GM23338 (cell line): ENCODE results near the gene CDK1. TPM values are rescaled to one million over a fixed set of nuclear protein-coding genes. Genes with fewer than 3 reads are reported as not detected.

Experiments
- ATAC-seq: fragments of 200-7000 bp; cut with Tn5 transposase; 3 replicates; pipeline ENCODE4 v1.9.1; 2020
- DNase-seq: peaks from one replicate; pipeline ENCODE4 v3.0.0-alpha.2; 2015; ENCODE audit warnings: low spot score
- H2AFZ ChIP-seq: fragments of 200-600 bp; sonication (generic); 2 replicates; pipeline ENCODE4 v1.8.0; 2016; ENCODE audit warnings: antibody characterized with exemption, mild to moderate bottlenecking, moderate library complexity
- H3F3A ChIP-seq: fragments of 200-600 bp; sonication (generic); replicated peaks from 2 replicates; pipeline ENCODE4 v1.8.0; 2017; ENCODE audit warnings: antibody characterized with exemption, mixed run types, low read depth
- H3K27ac ChIP-seq: fragments of 200-600 bp; sonication (generic); 2 replicates; pipeline ENCODE4 v1.6.1; 2016; ENCODE audit warnings: low read depth
- H3K27me3 ChIP-seq: fragments of 200-600 bp; sonication (generic); 2 replicates; pipeline ENCODE4 v1.8.0; 2016; ENCODE audit warnings: mild to moderate bottlenecking, mixed run types, moderate library complexity; ENCODE audit not compliant: insufficient read depth
- H3K36me3 ChIP-seq: fragments of 200-600 bp; sonication (generic); 2 replicates; pipeline ENCODE4 v1.8.0; 2016; ENCODE audit warnings: mild to moderate bottlenecking; ENCODE audit not compliant: insufficient read depth
- H3K4me1 ChIP-seq: fragments of 200-600 bp; sonication (generic); 2 replicates; pipeline ENCODE4 v1.8.0; 2016; ENCODE audit warnings: mild to moderate bottlenecking, moderate library complexity; ENCODE audit not compliant: insufficient read depth
- H3K4me2 ChIP-seq: fragments of 200-600 bp; sonication (generic); 2 replicates; pipeline ENCODE4 v1.7.1; 2017; ENCODE audit warnings: mixed run types
- H3K4me3 ChIP-seq: fragments of 200-600 bp; sonication (generic); 2 replicates; pipeline ENCODE4 v1.6.1; 2016; ENCODE audit warnings: mixed run types
- H3K79me2 ChIP-seq: fragments of 200-600 bp; sonication (generic); replicated peaks from 2 replicates; pipeline ENCODE4 v1.8.0; 2017; ENCODE audit warnings: mild to moderate bottlenecking; ENCODE audit not compliant: insufficient read depth
- H3K9me2 ChIP-seq: fragments of 200-600 bp; sonication (generic); 2 replicates; pipeline ENCODE4 v1.8.0; 2017; ENCODE audit not compliant: insufficient read depth
- H4K20me1 ChIP-seq: fragments of 200-600 bp; sonication (generic); replicated peaks from 2 replicates; pipeline ENCODE4 v1.8.0; 2017; ENCODE audit warnings: mild to moderate bottlenecking; ENCODE audit not compliant: insufficient read depth
- H3K27ac Mint-ChIP-seq: 2 replicates; pipeline ENCODE4 v1.8.0; 2020; ENCODE audit warnings: inconsistent platforms, mild to moderate bottlenecking, moderate library complexity, mixed read lengths
- H3K27me3 Mint-ChIP-seq: 3 replicates; pipeline ENCODE4 v1.8.0; 2022; ENCODE audit warnings: low read depth, mild to moderate bottlenecking, moderate library complexity, mixed read lengths, inconsistent platforms; ENCODE audit not compliant: insufficient read depth, poor library complexity
- H3K36me3 Mint-ChIP-seq: 3 replicates; pipeline ENCODE4 v1.8.0; 2021; ENCODE audit warnings: low read depth, mild to moderate bottlenecking, inconsistent platforms, moderate library complexity, mixed read lengths
- H3K4me1 Mint-ChIP-seq: 3 replicates; pipeline ENCODE4 v1.8.0; 2020; ENCODE audit warnings: mild to moderate bottlenecking, inconsistent platforms, mixed read lengths
- H3K4me3 Mint-ChIP-seq: 3 replicates; pipeline ENCODE4 v1.8.0; 2021; ENCODE audit warnings: moderate library complexity, mild to moderate bottlenecking, inconsistent platforms, mixed read lengths
- H3K9me3 Mint-ChIP-seq: 3 replicates; pipeline ENCODE4 v1.8.0; 2020; ENCODE audit warnings: moderate library complexity, mild to moderate bottlenecking, inconsistent platforms, mixed read lengths
- CTCF ChIP-seq, 2 experiments: fragments of 200-600 bp in 1 of 2; sonication (generic) in 1 of 2; conservative IDR thresholded peaks; 2 replicates each; pipeline versions ENCODE4 v1.5.1 to v1.6.1; 2016 to 2017; ENCODE audit warnings: antibody characterized with exemption in 2 of 2, low read depth in 2 of 2, mild to moderate bottlenecking in 2 of 2, moderate library complexity in 1 of 2
- EZH2 ChIP-seq: fragments of 200-600 bp; sonication (generic); IDR thresholded peaks from one replicate; pipeline ENCODE4 v1.8.0; 2017; ENCODE audit warnings: antibody characterized with exemption, mild to moderate bottlenecking, low read depth; ENCODE audit not compliant: unreplicated experiment
- EZH2phosphoT487 ChIP-seq: fragments of 200-600 bp; sonication (generic); IDR thresholded peaks from one replicate; pipeline ENCODE4 v1.8.1; 2018; ENCODE audit warnings: antibody characterized with exemption; ENCODE audit not compliant: unreplicated experiment
- JUNB ChIP-seq: IDR thresholded peaks from one replicate; pipeline ENCODE4 v1.6.1; 2016; ENCODE audit warnings: antibody characterized with exemption; ENCODE audit not compliant: unreplicated experiment
- NANOG ChIP-seq: IDR thresholded peaks from 2 replicates; pipeline ENCODE4 v1.6.1; 2016; ENCODE audit warnings: antibody characterized with exemption, borderline replicate concordance
- POLR2AphosphoS5 ChIP-seq: IDR thresholded peaks from 2 replicates; pipeline ENCODE4 v1.6.1; 2016; ENCODE audit warnings: antibody characterized with exemption, low read depth
- REST ChIP-seq: IDR thresholded peaks from one replicate; pipeline ENCODE4 v1.6.1; 2018; ENCODE audit warnings: antibody characterized with exemption; ENCODE audit not compliant: unreplicated experiment
- STAT1 ChIP-seq: IDR thresholded peaks from one replicate; pipeline ENCODE4 v1.6.1; 2016; ENCODE audit warnings: antibody characterized with exemption; ENCODE audit not compliant: unreplicated experiment
- ZNF114 ChIP-seq: fragments of 250-450 bp; sonication (Bioruptor Pico); IDR thresholded peaks from 2 replicates; pipeline ENCODE4 v1.5.0; 2020; ENCODE audit warnings: mild to moderate bottlenecking, moderate library complexity
- ZNF462 ChIP-seq: fragments of 250-450 bp; sonication (Bioruptor Pico); IDR thresholded peaks from 2 replicates; pipeline ENCODE4 v1.5.0; 2020; ENCODE audit warnings: mild to moderate bottlenecking, moderate library complexity
- polyA plus RNA-seq: library from polyadenylated mRNA; unstranded; fragments of >200 nt; fragmentation: Nextera tagmentation; extraction: Ambion mirVana; gene quantifications from 2 replicates; pipeline ENCODE4 v1.2.1, GENCODE V29; 2016
- total RNA-seq: library from RNA; depleted of rRNA; stranded (reverse); fragments of >200 nt; shearing (Covaris generic); gene quantifications from 2 replicates; pipeline ENCODE4 v1.2.3, GENCODE V29; 2014

The CDK1 gene
- total and polyA plus RNA-seq, 2 experiments from 2014 or later = 165 to 166 TPM

DNA sequence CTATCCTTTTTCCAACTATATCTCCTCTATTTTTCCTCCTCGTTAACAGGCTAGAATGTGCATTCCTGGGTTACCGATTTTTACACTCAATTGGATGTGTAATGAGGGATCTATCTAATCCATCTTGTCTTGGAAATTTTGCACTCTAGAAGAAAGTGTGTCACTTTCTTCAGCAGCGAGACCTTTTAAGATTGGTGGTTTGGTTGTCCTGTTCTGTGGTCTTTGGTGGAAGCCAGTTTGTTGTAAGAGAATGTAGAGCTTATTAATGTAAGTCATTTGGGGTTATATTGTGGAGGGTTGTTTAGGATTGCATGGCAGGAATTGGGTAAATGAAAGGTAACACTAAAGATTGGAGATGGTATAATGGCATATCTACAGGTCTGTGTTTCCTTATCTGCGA, 16.7 kb downstream of the CDK1 start:
- peaks cover 40% of the 10 kb centered on the region for H3K79me2 ChIP-seq
- H3K27me3 Mint-ChIP-seq = no peaks in the 10 kb centered on the region
- peaks cover 31% of the 10 kb centered on the region for H3K36me3 ChIP-seq
- H3K27ac ChIP-seq = no peak overlapping the region
- TF ChIP-seq NANOG (no peak), EZH2 (no peak), JUNB (no peak)
- H3K36me3 Mint-ChIP-seq = peaks cover 59% of the 10 kb centered on the region
- H3K27me3 ChIP-seq = no peaks in the 10 kb centered on the region
- H3K4me1 ChIP-seq = no peaks in the 10 kb centered on the region
- no peaks in the 10 kb centered on the region for H3K4me1 Mint-ChIP-seq
- no peaks in the 10 kb centered on the region for H3K9me2 ChIP-seq
- H3F3A ChIP-seq = no peaks in the 10 kb centered on the region
- no peak overlapping the region for H3K27ac Mint-ChIP-seq
- H3K9me3 Mint-ChIP-seq = no peaks in the 10 kb centered on the region
- ATAC-seq = no peak
- no peak overlapping the region for H3K4me3 Mint-ChIP-seq
- H4K20me1 ChIP-seq = peaks cover 2% of the 10 kb centered on the region
- no peak overlapping the region for H2AFZ ChIP-seq
- no peak overlapping the region for H3K4me3 ChIP-seq
- no peak overlapping the region for H3K4me2 ChIP-seq
- DNase-seq = no peak

DNA sequence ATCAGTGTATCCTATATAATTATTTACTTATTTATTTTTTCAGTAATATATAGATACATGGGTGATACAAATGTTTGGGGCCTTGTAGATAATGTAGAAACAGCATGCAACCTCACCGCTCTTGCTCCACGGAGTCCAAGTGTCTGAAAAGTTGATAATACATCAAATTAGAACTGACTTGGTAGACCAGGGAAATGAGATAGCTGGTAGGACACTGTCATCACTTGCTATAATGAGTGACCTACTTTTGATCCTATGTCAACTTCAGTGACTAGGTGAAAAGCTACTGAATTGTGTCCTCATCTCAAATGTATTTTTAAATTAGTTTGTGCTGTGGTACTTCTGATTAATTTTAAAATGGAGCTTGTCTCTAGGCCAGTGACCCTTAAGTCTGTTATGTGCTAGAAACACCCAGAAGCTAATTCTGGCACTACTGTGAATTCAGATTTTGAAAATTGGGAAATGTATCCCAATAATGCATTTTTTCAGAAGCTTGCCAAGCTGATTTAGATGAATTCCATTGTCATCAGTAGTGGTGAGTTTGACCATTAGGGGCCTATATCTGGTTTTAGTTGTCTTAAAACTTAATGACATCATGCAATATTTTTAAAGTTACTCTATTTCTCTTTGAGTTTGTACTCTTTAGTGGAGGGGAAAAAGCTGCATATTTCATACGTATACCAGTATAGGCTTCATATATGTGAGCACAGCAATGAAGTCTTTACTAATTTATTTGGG, 17.4 kb downstream of the CDK1 start:
- H3K4me3 Mint-ChIP-seq = no peak overlapping the region
- Histone ChIP-seq H3K79me2 (peaks cover 34% of the 10 kb centered on the region), H3F3A (no peaks in the 10 kb centered on the region), H3K9me2 (no peaks in the 10 kb centered on the region), H2AFZ (no peak overlapping the region), H3K4me1 (no peaks in the 10 kb centered on the region), H3K4me2 (no peak overlapping the region), H3K36me3 (peaks cover 30% of the 10 kb centered on the region), H3K4me3 (no peak overlapping the region), H4K20me1 (no peaks in the 10 kb centered on the region; the same call in none of the 2 replicates), H3K27ac (no peak overlapping the region), H3K27me3 (no peaks in the 10 kb centered on the region)
- no peaks in the 10 kb centered on the region for H3K4me1 Mint-ChIP-seq
- H3K27me3 Mint-ChIP-seq = no peaks in the 10 kb centered on the region
- no peaks in the 10 kb centered on the region for H3K9me3 Mint-ChIP-seq
- DNase-seq (no peak), ATAC-seq (no peak)
- no peak overlapping the region for H3K27ac Mint-ChIP-seq
- peaks cover 52% of the 10 kb centered on the region for H3K36me3 Mint-ChIP-seq
- no peak for TF ChIP-seq CTCF (conservative IDR thresholded peaks at IDR 0.05; ENCODE audit: low read depth in 2 of 2)
- no peak for TF ChIP-seq ZNF462 (CRISPR knock-in tag)
- TF ChIP-seq EZH2phosphoT487 = no peak
- no peak for TF ChIP-seq EZH2
- TF ChIP-seq JUNB = no peak
- TF ChIP-seq ZNF114 (CRISPR knock-in tag) = no peak
- TF ChIP-seq POLR2AphosphoS5 = no peak
- TF ChIP-seq NANOG = no peak
- TF ChIP-seq REST = no peak
- TF ChIP-seq STAT1 = no peak
